OCI-LY7 (cell line): Measurements from ENCODE around the gene STARD7. TPM values are rescaled to one million over a fixed set of nuclear protein-coding genes. Genes with fewer than 3 reads are reported as not detected.
A peak's percentile ranks its signal among the peaks of the same experiment; 100 is the strongest.

Experiments
- BruUV-seq: library from RNA; stranded (reverse); fragments of 400-500 nt; replicated peaks from 2 replicates; lab custom pipeline; 2021; lab: Mats Ljungman, UMichigan
- CTCF ChIA-PET: fragments of 300-600 bp; sonication (Branson Sonifier 250); formaldehyde crosslinking; loops from one replicate; lab custom pipeline; 2022; ENCODE audit warnings: antibody characterized with exemption; ENCODE audit not compliant: unreplicated experiment; lab: Charles Lee
- POLR2A ChIA-PET: fragments of 300-600 bp; sonication (Branson Sonifier 250); formaldehyde crosslinking; loops from one replicate; lab custom pipeline; 2022; ENCODE audit warnings: antibody characterized with exemption; lab: Charles Lee
- DNase-seq: peaks from one replicate; pipeline ENCODE4 v3.0.0-alpha.2; 2015; ENCODE audit warnings: low spot score
- H2AFZ ChIP-seq: fragments of 200-600 bp; sonication (generic), shearing (Covaris generic); 2 replicates; pipeline ENCODE4 v1.6.1; 2014; ENCODE audit warnings: mild to moderate bottlenecking, antibody characterized with exemption, low read length, moderate library complexity
- H3K27ac ChIP-seq: fragments of 200-600 bp; sonication (generic); 2 replicates; pipeline ENCODE4 v1.5.1; 2014; ENCODE audit warnings: mixed run types, low read depth, mild to moderate bottlenecking, moderate library complexity, low read length, inconsistent platforms; ENCODE audit not compliant: poor library complexity, severe bottlenecking
- H3K36me3 ChIP-seq: fragments of 200-600 bp; sonication (generic); 2 replicates; pipeline ENCODE4 v1.6.1; 2014; ENCODE audit warnings: mild to moderate bottlenecking, antibody characterized with exemption, low read length, moderate library complexity, mixed read lengths; ENCODE audit not compliant: insufficient read depth
- H3K4me1 ChIP-seq: fragments of 200-600 bp; sonication (generic); 2 replicates; pipeline ENCODE4 v1.5.1; 2014; ENCODE audit warnings: mild to moderate bottlenecking, low read length; ENCODE audit not compliant: insufficient read depth, poor library complexity, severe bottlenecking
- H3K4me2 ChIP-seq: fragments of 200-600 bp; sonication (generic); 2 replicates; pipeline ENCODE4 v1.6.1; 2014; ENCODE audit warnings: mild to moderate bottlenecking, low read length
- H3K4me3 ChIP-seq: fragments of 200-600 bp; sonication (generic); 2 replicates; pipeline ENCODE4 v1.5.1; 2014; ENCODE audit warnings: mild to moderate bottlenecking, low read depth, low read length; ENCODE audit not compliant: poor library complexity, severe bottlenecking
- H3K79me2 ChIP-seq: fragments of 200-600 bp; sonication (generic); 2 replicates; pipeline ENCODE4 v1.6.1; 2016; ENCODE audit warnings: low read depth, mild to moderate bottlenecking, low read length, moderate library complexity, mixed read lengths; ENCODE audit not compliant: insufficient read depth
- H3K9me2 ChIP-seq: fragments of 200-600 bp; sonication (generic); 2 replicates; pipeline ENCODE4 v1.6.1; 2016; ENCODE audit warnings: mild to moderate bottlenecking, low read length, mixed read lengths; ENCODE audit not compliant: insufficient read depth
- H3K9me3 ChIP-seq: fragments of 200-600 bp; sonication (generic); 2 replicates; pipeline ENCODE4 v1.6.1; 2014; ENCODE audit warnings: mild to moderate bottlenecking, mixed run types, low read length, mixed read lengths
- H4K20me1 ChIP-seq: fragments of 200-600 bp; sonication (generic); 2 replicates; pipeline ENCODE4 v1.6.1; 2014; ENCODE audit warnings: mild to moderate bottlenecking, antibody characterized with exemption, low read length, moderate library complexity, mixed read lengths; ENCODE audit not compliant: insufficient read depth
- EZH2phosphoT487 ChIP-seq: fragments of 200-600 bp; sonication (generic); IDR thresholded peaks from 2 replicates; pipeline ENCODE4 v1.6.1; 2018; ENCODE audit warnings: low read depth, borderline replicate concordance, mild to moderate bottlenecking, mixed run types, antibody characterized with exemption, low read length, moderate library complexity, mixed read lengths
- intact Hi-C: fragments of 100-400 bp; cut with micrococcal nuclease; formaldehyde crosslinking; loops from one replicate; pipeline ENCODE4 v1.10.0; 2022; ENCODE audit not compliant: unreplicated experiment
- total RNA-seq, 2 experiments: library from RNA; depleted of rRNA in 1 of 2; stranded (reverse); fragments of >200 nt in 1 of 2; shearing (Covaris generic) in 1 of 2; gene quantifications; 2 replicates each; pipeline ENCODE4 v1.2.3, GENCODE V29; 2014 to 2022
- TF ChIP-seq, protein P1 (sequence below): fragments of 200-600 bp; sonication (generic); conservative IDR thresholded peaks from 2 replicates; pipeline ENCODE4 v1.5.1; 2014; ENCODE audit warnings: mild to moderate bottlenecking, antibody characterized with exemption, low read length, moderate library complexity, mixed read lengths

Gene STARD7
- total RNA-seq, 2 experiments from 2014 or later = 206 to 239 TPM

DNA sequence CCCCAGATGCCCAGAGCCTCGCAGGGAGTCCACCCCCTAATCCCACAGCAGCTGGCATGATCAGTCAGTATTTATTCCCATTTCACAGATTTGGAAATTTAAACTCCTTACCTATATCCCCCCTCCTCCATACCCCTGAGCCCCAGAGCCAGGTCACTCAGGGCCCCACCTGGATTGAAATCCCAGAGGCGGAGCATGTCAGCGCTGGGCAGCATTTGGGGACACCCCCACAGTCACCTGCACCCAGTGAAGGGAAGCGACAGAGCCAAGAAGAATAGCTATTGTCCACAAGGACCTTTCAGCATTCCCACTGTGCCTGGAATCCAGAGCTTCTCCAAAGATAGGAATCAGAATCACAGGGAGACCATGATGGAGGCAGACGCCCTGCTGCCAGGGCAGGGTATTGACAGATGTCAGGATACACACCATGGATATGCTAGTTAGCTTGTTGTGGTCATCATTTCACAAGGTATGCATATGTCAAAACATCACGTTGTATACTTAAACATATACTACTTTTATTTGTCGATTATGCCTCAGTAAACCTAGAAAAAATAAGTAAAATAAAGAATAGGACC lies 69.4 kb downstream of the STARD7 start:
- POLR2A ChIA-PET = interaction anchor here (3.6 kb wide), 1 partner anchor 36 kb away, joined by 23 read pairs; no protein-coding TSS in a partner anchor
- CTCF ChIA-PET = interaction anchor here (0.6 to 3.3 kb wide), 4 partner anchors 21 to 121 kb away, joined by 3 to 26 read pairs (median 6); no protein-coding TSS in a partner anchor
- no peak for TF ChIP-seq EZH2phosphoT487
- TF ChIP-seq, protein P1, sequence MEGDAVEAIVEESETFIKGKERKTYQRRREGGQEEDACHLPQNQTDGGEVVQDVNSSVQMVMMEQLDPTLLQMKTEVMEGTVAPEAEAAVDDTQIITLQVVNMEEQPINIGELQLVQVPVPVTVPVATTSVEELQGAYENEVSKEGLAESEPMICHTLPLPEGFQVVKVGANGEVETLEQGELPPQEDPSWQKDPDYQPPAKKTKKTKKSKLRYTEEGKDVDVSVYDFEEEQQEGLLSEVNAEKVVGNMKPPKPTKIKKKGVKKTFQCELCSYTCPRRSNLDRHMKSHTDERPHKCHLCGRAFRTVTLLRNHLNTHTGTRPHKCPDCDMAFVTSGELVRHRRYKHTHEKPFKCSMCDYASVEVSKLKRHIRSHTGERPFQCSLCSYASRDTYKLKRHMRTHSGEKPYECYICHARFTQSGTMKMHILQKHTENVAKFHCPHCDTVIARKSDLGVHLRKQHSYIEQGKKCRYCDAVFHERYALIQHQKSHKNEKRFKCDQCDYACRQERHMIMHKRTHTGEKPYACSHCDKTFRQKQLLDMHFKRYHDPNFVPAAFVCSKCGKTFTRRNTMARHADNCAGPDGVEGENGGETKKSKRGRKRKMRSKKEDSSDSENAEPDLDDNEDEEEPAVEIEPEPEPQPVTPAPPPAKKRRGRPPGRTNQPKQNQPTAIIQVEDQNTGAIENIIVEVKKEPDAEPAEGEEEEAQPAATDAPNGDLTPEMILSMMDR = no peak
- Histone ChIP-seq H3K9me3 (no peaks in the 10 kb centered on the region), H3K36me3 (peaks cover 28% of the 10 kb centered on the region), H4K20me1 (no peaks in the 10 kb centered on the region), H3K4me1 (peaks cover 26% of the 10 kb centered on the region), H3K27ac (no peak overlapping the region), H3K4me2 (no peak overlapping the region), H3K79me2 (peaks cover 16% of the 10 kb centered on the region), H2AFZ (no peak overlapping the region), H3K9me2 (no peaks in the 10 kb centered on the region), H3K4me3 (no peak overlapping the region)
- intact Hi-C loops = no loop called here
- no peak for DNase-seq
- BruUV-seq = no TSS peak

- Histone ChIP-seq H3K4me1 (peaks cover 24% of the 10 kb centered on the region), H2AFZ (no peak within 1 kb of the TSS), H3K9me2 (no peaks in the 10 kb centered on the region), H3K4me3 (no peak within 1 kb of the TSS), H4K20me1 (no peaks in the 10 kb centered on the region), H3K79me2 (peaks cover 8% of the 10 kb centered on the region; the same call in 1 of the 2 replicates), H3K4me2 (no peak within 1 kb of the TSS), H3K36me3 (peaks cover 19% of the 10 kb centered on the region), H3K9me3 (no peaks in the 10 kb centered on the region), H3K27ac (no peak within 1 kb of the TSS)
- intact Hi-C loops = loop anchor here (1.0 kb wide), 2 partner anchors 36 to 127 kb away; partner anchors contain the start of gene TMEM127
- BruUV-seq = no TSS peak
- ChIA-PET CTCF (interaction anchor here (0.6 to 3.3 kb wide), 4 partner anchors 21 to 122 kb away, joined by 3 to 26 read pairs (median 6); no protein-coding TSS in a partner anchor), POLR2A (interaction anchor here (0.6 to 3.6 kb wide), 2 partner anchors 36 to 49 kb away, joined by 9 to 23 read pairs; no protein-coding TSS in a partner anchor)
- TF ChIP-seq, protein P1 = peak; percentile 88
- TF ChIP-seq EZH2phosphoT487 = no peak
- DNase-seq = peak; percentile 81
These were observed 70.2 kb downstream of the STARD7 start, which contains the start of gene ASTL for GRCh38 chr2:96138179-96139145. TSS of gene ASTL (minus strand) at chr2:96138502. CDS start at chr2:96138436, 66 bp downstream.
